GM13977 (cell line): Measurements from ENCODE around the gene UBE4B.

Experiments
- DNase-seq: peaks from one replicate; pipeline ENCODE4 v3.0.0; 2012; ENCODE audit warnings: low spot score
- CTCF ChIP-seq: IDR thresholded peaks from 2 replicates; pipeline ENCODE4 v1.5.1; 2012; ENCODE audit warnings: mild to moderate bottlenecking, control low read depth; ENCODE audit not compliant: insufficient read depth; ENCODE audit errors: extremely low read depth, missing control alignments
- in situ Hi-C: fragments of 300-500 bp; cut with MboI; formaldehyde crosslinking; loops from one replicate; pipeline ENCODE4 v1.12.0; 2022; ENCODE audit warnings: low sequenced_read_pairs, low pct_unique_long_range_greater_than_20kb, mixed read lengths, inconsistent platforms; ENCODE audit not compliant: unreplicated experiment

Gene UBE4B

DNA sequence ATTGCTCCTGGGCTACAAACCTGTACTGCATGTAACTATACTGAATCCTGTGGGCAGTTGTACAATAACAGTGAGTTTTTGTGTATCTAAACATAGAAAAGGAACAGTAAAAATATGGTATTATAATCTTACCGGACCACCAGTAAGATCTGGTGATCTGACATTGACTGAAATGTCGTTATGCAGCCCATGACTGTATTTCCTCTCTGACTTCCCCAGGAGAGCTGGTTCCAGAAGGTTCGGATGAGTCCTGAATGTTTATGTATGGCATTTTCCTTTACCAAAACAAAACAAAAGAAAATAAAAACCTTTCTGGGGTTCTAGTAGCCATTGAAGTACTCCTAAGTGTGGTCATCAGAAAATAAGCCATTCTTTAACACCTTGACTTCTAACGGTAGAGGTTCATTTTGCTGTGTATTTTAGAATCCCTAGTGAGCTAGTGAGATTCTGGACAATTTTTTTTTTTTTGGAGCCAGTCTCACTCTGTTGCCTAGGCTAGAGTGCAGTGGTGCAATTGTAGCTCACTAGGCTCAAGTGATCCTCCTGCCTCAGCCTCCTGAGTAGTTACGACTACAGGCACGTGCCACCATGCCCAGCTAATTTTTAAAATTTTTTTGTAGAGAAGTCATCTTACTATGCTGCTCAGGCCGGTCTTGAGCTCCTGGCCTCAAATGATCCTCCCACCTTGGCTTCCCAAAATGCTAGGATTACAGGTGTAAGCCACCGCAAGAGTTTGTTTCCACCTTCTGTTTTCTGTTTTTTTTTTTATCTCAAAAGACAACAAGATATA, 27.7 kb downstream of the UBE4B start:
- DNase-seq, result no peak
- in situ Hi-C loops, result no loop called here
- TF ChIP-seq CTCF, result no peak

DNA sequence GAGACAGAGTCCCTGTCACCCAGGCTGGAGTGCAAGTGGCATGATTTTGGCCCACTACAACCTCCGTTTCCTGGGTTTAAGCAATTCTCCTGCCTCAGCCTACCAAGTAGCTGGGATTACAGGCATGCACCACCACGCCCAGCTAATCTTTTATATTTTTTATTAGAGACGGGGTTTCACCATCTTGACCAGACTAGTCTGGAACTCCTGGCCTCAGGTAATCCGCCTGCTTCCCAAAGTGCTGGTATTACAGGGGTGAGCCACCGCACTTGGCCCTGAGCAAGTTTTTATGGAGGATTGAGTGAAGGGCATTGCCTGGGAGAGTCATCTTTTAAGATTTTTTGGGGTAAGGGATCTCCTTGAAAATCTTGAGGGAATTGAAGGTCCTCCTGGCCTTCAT, 28.5 kb downstream of the UBE4B start:
- in situ Hi-C loops, result no loop called here
- no peak for TF ChIP-seq CTCF
- no peak for DNase-seq

GRCh38 chr1:10063878-10064277, 31.1 kb downstream of the UBE4B start:
- TF ChIP-seq CTCF, result no peak
- in situ Hi-C loops, result no loop called here

GRCh38 chr1:10064416-10065343, 31.9 kb downstream of the UBE4B start:
- DNase-seq, result no peak
- in situ Hi-C loops, result no loop called here
- TF ChIP-seq CTCF, result no peak

More at GRCh38 chr1:10063878-10064277, 31.1 kb downstream of the UBE4B start:
- no peak for DNase-seq

GRCh38 chr1:10065344-10065685, 32.6 kb downstream of the UBE4B start:
- in situ Hi-C loops, result no loop called here
- no peak for DNase-seq
- no peak for TF ChIP-seq CTCF

DNA sequence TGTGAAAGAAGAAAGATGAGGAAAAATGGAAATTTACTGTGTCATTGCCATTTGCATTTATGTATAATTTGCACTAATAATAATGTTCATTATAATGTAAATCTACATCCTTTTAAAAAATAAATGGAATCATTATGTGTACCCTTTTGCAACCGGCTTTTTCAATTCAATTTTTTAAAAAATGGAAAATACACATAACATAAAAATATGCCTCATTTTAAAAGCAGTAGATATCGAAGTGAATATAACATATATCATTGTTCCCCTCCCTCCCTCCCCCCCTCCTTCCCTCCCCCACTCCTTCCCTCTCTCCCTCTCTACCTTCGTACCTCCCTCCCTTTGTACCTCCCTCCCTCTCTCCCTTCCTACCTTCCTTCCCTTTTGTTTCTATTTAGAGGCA, 33.0 kb downstream of the UBE4B start:
- in situ Hi-C loops, result no loop called here
- no peak for TF ChIP-seq CTCF
- DNase-seq, result no peak
